Muscle layer of duodenum (tissue), 2 donors: ENCODE data around the gene HOXA9.

Experiments used
- H3K27ac ChIP-seq: one replicate; pipeline ENCODE4 v1.7.0; 2013; ENCODE audit warnings: mild to moderate bottlenecking, low read length
- H3K27me3 ChIP-seq: one replicate; pipeline ENCODE4 v1.7.0; 2013; ENCODE audit warnings: low read depth, mild to moderate bottlenecking, control low read depth, low read length
- H3K36me3 ChIP-seq, 2 donors: one replicate each; pipeline ENCODE4 v1.7.0; 2013; ENCODE audit warnings: low read length in 2 of 2, control low read depth in 1 of 2, mild to moderate bottlenecking in 1 of 2; ENCODE audit not compliant: insufficient read depth in 2 of 2, control insufficient read depth in 1 of 2
- H3K4me1 ChIP-seq, 2 donors: one replicate each; pipeline ENCODE4 v1.7.0; 2013; ENCODE audit warnings: low read length in 2 of 2, mild to moderate bottlenecking in 2 of 2, control low read depth in 1 of 2, moderate library complexity in 1 of 2; ENCODE audit not compliant: insufficient read depth in 2 of 2, control insufficient read depth in 1 of 2
- H3K4me3 ChIP-seq, 2 donors: one replicate each; pipeline ENCODE4 v1.7.0; 2013; ENCODE audit warnings: low read length in 2 of 2, low read depth in 1 of 2, mild to moderate bottlenecking in 1 of 2
- H3K9me3 ChIP-seq, 2 donors: one replicate each; pipeline ENCODE4 v1.7.0; 2013; ENCODE audit warnings: low read length in 2 of 2, control low read depth in 1 of 2, mild to moderate bottlenecking in 1 of 2; ENCODE audit not compliant: control insufficient read depth in 1 of 2
- donor health status: healthy.

HOXA9 gene

DNA sequence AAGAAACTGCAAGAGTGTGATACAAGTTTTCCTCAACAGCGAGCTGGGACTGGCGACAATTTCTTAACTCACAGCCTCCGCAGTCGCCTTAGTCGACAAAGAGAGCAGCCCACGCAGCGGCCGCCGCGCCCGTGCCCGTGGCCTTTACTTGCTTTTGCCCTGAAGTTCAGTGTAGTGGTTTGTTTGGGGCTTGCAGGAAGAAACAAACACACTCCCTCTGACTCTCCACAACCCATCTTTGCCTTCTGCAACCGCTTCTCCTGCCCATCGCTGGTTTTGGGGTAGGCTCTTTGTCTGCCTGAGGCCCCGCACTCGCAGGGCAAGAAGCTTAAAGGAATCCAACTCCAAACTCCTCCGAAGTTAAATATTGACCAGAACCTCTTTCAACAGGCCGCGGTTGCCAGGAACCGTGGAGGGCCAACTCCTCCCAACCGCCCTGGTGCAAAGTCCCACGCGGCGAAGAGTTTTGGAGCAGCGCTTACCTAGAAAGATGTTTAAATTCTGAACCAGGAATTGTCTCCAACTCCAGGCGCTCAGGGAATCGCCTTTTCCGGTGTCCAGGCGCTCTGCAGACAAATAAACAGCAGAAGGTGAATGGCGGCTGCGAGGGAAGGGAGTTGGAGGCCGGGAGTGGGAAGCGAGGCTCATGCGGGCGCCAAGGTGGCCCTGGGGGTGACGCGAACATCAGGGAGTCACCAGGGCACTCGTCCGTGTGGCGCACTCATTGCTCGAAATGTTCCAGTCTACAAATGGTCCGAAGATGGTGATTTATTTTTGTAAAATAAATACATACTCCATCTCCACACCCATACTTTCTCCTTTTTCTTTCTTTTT lies 43.0 kb downstream of the HOXA9 start:
- peak overlapping the region; percentile 89 for H3K27ac ChIP-seq
- H3K36me3 ChIP-seq, result no peaks in the 10 kb centered on the region
- H3K27me3 ChIP-seq, result no peaks in the 10 kb centered on the region
- no peaks in the 10 kb centered on the region for H3K9me3 ChIP-seq
- H3K4me3 ChIP-seq, result peak overlapping the region; percentile 56 to 62
- peaks cover 22 to 40% of the 10 kb centered on the region in 2 donors for H3K4me1 ChIP-seq

- Histone ChIP-seq H3K36me3 (no peaks in the 10 kb centered on the region), H3K4me1 (peaks cover 16 to 34% of the 10 kb centered on the region in 2 donors), H3K9me3 (no peaks in the 10 kb centered on the region), H3K27ac (peak overlapping the region; percentile 89), H3K27me3 (no peaks in the 10 kb centered on the region), H3K4me3 (peak overlapping the region; percentile 56 to 62)
These were observed 43.7 kb downstream of the HOXA9 start for GRCh38 chr7:27121684-27122076.

GRCh38 chr7:27119412-27119911 lies 45.9 kb downstream of the HOXA9 start:
- H3K9me3 ChIP-seq, result no peaks in the 10 kb centered on the region
- H3K4me1 ChIP-seq, result peaks cover 7 to 22% of the 10 kb centered on the region in 2 donors
- no peaks in the 10 kb centered on the region for H3K36me3 ChIP-seq
- peak overlapping the region; percentile 32 to 68 for H3K4me3 ChIP-seq
- H3K27me3 ChIP-seq, result no peaks in the 10 kb centered on the region
- peak overlapping the region; percentile 94 for H3K27ac ChIP-seq

DNA sequence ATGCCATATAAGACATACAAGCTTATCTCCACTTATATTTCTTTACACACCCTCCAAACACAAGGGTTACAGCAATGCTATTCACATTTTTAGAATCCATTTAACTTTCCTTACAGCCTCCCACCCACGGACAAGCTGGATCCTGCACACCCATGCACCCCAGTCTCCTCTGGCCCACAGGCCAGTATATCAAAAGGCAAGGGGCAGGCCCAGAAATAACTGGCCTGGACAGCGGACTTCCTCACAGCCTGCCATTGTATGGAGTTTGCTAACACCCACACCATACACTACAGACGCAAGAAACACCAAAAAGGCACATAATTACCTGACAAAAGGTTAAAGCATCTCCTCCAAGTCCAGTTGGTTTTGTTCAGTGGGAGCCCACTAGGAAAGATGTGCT lies 46.8 kb downstream of the HOXA9 start:
- Histone ChIP-seq H3K9me3 (no peaks in the 10 kb centered on the region), H3K27ac (peak overlapping the region; percentile 94), H3K27me3 (no peaks in the 10 kb centered on the region), H3K4me1 (peaks cover 5 to 22% of the 10 kb centered on the region in 2 donors), H3K36me3 (no peaks in the 10 kb centered on the region), H3K4me3 (peak overlapping the region; percentile 68 to 80)

- no peaks in the 10 kb centered on the region for H3K36me3 ChIP-seq
- H3K27ac ChIP-seq, result peak overlapping the region; percentile 94
- H3K4me3 ChIP-seq, result peak overlapping the region; percentile 68 to 80
- no peaks in the 10 kb centered on the region for H3K9me3 ChIP-seq
- H3K27me3 ChIP-seq, result no peaks in the 10 kb centered on the region
- H3K4me1 ChIP-seq, result peaks cover 5 to 22% of the 10 kb centered on the region in 2 donors
These were observed 47.3 kb downstream of the HOXA9 start for GRCh38 chr7:27117887-27118491.

- H3K4me1 ChIP-seq, result peaks cover 5 to 22% of the 10 kb centered on the region in 2 donors
- H3K4me3 ChIP-seq, result peak overlapping the region; percentile 68 to 80
- peak overlapping the region; percentile 94 for H3K27ac ChIP-seq
These were observed 48.1 kb downstream of the HOXA9 start for GRCh38 chr7:27116962-27117886.

GRCh38 chr7:27116031-27116961 lies 49.0 kb downstream of the HOXA9 start:
- H3K27ac ChIP-seq, result peak overlapping the region; percentile 94
- peaks cover 7 to 28% of the 10 kb centered on the region in 2 donors for H3K4me1 ChIP-seq
- H3K27me3 ChIP-seq, result no peaks in the 10 kb centered on the region
- H3K9me3 ChIP-seq, result no peaks in the 10 kb centered on the region
- H3K36me3 ChIP-seq, result no peaks in the 10 kb centered on the region
- H3K4me3 ChIP-seq, result peak overlapping the region; percentile 68 to 80

More at GRCh38 chr7:27116962-27117886, 48.1 kb downstream of the HOXA9 start:
- no peaks in the 10 kb centered on the region for H3K36me3 ChIP-seq
- no peaks in the 10 kb centered on the region for H3K9me3 ChIP-seq
- H3K27me3 ChIP-seq, result no peaks in the 10 kb centered on the region

DNA sequence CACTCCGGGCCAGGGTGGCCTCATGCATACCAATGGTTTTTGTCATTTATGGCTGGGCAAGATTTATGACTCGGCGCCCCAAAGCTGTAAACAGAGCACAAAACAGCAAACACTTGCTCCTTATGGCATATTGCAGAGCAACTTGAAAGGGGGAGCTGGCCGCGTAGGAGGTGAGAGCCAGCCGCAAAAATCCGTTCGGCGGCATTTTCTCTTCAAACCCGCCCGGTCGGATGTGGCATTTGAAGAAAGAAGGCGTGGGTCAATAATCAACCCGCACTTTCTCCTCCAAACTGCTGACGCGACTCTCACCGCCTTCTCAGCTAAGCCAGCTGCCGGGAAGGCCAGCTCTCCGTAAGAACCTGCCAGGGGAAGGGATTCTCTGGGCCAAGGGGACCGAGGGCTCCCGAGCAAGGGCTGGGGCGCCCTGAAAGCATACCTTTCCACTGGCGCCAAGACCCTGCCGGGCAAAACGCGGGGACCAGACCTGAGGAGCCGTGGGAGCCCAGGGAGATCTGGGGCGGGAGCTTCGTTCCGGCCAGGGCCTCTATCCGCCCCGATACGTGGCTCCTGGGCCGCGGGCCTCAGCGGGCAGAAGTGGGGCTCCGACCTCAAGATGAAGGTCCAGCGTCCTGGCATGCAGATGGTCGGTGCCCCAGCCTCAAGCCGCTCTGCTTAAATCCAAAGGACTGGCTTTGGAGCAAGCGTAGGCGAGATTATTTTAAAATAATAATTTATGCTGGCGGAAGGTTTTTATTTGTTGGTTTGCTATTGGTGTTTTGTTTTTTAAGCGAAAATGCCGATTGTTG lies 49.9 kb downstream of the HOXA9 start:
- Histone ChIP-seq H3K36me3 (no peaks in the 10 kb centered on the region), H3K27me3 (no peaks in the 10 kb centered on the region), H3K4me1 (peaks cover 12 to 26% of the 10 kb centered on the region in 2 donors), H3K27ac (peak overlapping the region; percentile 94), H3K9me3 (no peaks in the 10 kb centered on the region), H3K4me3 (peak overlapping the region; percentile 68 to 80)

- no peaks in the 10 kb centered on the region for H3K27me3 ChIP-seq
- no peaks in the 10 kb centered on the region for H3K9me3 ChIP-seq
- peaks cover 12 to 26% of the 10 kb centered on the region in 2 donors for H3K4me1 ChIP-seq
- peak overlapping the region; percentile 94 for H3K27ac ChIP-seq
- H3K4me3 ChIP-seq, result peak overlapping the region; percentile 68 to 80
- H3K36me3 ChIP-seq, result no peaks in the 10 kb centered on the region
These were observed 50.5 kb downstream of the HOXA9 start for GRCh38 chr7:27114881-27115220.
